Bronchial epithelial cell (primary cell): Measurements from ENCODE around the gene MGST2. TPM values are rescaled to one million over a fixed set of nuclear protein-coding genes. Genes with fewer than 3 reads are reported as not detected.

ENCODE experiments used
- DNase-seq: peaks from one replicate; pipeline ENCODE4 v3.0.0-alpha.2; 2010; ENCODE audit warnings: low read depth
- FAIRE-seq: peaks from 2 replicates; lab custom pipeline; 2011; peaks lifted over from hg19 to GRCh38; lab: Jason Lieb, UNC
- H3K27me3 ChIP-seq: 2 replicates; pipeline ENCODE4 v1.5.1; 2011; ENCODE audit warnings: low read length; ENCODE audit not compliant: control insufficient read depth, insufficient read depth
- H3K36me3 ChIP-seq: 2 replicates; pipeline ENCODE4 v1.5.1; 2011; ENCODE audit warnings: low read length; ENCODE audit not compliant: control insufficient read depth, insufficient read depth
- H3K4me3 ChIP-seq: 2 replicates; pipeline ENCODE4 v1.5.1; 2011; ENCODE audit warnings: mild to moderate bottlenecking, low read depth, low read length, control low read depth
- total RNA-seq: library from RNA; depleted of rRNA; stranded (reverse); fragments of >200 nt; gene quantifications from 2 replicates; pipeline ENCODE4 v1.2.1, GENCODE V29; 2014
- TF ChIP-seq, protein P1 (sequence below): IDR thresholded peaks from 2 replicates; pipeline ENCODE4 v1.5.1; 2011; ENCODE audit warnings: mild to moderate bottlenecking, moderate library complexity, low read length, control low read depth, inconsistent platforms; ENCODE audit not compliant: insufficient read depth, severe bottlenecking

Gene MGST2
- total RNA-seq, 1 donor from 2014 or later: 28.7 TPM

DNA sequence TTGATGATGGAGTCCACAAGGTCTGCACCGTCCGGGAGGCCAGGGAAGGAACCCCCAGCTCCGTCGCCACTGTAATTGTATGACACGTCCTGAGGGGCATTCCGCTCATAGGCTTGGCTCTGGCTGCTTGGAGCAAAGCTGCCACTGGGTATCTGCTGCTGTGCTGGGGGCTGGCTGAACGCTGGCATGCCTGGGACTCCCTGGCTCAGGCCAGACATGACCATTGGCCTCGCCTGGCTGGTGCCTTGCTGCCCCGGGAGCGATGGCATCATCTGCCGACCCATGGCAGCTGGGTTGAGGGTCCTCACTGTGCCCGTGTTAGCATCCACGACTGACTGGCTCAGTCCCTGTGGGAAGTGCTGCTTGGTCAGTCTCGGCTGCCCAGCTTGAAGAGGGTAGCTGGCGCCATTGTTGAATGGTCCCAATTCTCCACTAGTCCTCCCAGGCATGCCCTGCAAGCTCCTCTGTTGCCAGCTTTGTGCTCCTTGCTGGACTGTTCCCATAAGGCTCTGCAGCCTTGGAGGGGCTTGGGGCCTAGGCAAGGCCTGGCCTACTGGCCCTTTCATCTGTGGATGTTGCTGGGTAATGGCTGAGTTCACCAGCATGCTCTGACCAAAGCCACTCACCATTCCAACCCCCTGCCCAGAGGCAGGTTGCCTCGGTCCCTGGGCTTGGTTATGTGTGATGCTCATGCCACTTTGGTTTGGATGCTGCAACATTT lies 53.9 kb downstream of the MGST2 start:
- Histone ChIP-seq H3K4me3 (no peak overlapping the region), H3K27me3 (no peaks in the 10 kb centered on the region), H3K36me3 (peaks cover 3% of the 10 kb centered on the region)
- FAIRE-seq: peak; percentile 13
- no peak for DNase-seq
- TF ChIP-seq, protein P1, sequence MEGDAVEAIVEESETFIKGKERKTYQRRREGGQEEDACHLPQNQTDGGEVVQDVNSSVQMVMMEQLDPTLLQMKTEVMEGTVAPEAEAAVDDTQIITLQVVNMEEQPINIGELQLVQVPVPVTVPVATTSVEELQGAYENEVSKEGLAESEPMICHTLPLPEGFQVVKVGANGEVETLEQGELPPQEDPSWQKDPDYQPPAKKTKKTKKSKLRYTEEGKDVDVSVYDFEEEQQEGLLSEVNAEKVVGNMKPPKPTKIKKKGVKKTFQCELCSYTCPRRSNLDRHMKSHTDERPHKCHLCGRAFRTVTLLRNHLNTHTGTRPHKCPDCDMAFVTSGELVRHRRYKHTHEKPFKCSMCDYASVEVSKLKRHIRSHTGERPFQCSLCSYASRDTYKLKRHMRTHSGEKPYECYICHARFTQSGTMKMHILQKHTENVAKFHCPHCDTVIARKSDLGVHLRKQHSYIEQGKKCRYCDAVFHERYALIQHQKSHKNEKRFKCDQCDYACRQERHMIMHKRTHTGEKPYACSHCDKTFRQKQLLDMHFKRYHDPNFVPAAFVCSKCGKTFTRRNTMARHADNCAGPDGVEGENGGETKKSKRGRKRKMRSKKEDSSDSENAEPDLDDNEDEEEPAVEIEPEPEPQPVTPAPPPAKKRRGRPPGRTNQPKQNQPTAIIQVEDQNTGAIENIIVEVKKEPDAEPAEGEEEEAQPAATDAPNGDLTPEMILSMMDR: no peak

DNA sequence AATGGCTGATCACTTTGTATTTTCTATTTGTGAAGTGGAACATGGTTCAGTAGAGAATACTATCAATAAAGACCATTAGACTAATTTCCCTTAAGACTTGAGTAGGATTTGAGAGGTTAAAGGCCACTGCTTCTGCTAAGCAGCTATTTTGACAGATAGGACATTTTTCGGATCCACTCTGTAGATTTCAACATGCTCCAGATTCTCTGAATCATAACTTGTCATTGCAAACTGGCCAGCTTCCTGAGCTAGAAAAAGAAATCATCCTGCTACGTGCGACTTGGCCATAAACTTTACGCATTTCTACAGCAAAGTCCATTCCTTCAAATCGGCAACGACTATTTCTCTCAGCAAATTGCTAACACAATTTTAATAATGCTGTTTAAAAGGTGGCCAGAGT lies 55.2 kb downstream of the MGST2 start:
- no peak for DNase-seq
- FAIRE-seq: no peak
- TF ChIP-seq, protein P1: no peak
- Histone ChIP-seq H3K4me3 (no peak overlapping the region), H3K27me3 (no peaks in the 10 kb centered on the region), H3K36me3 (peaks cover 3% of the 10 kb centered on the region)

DNA sequence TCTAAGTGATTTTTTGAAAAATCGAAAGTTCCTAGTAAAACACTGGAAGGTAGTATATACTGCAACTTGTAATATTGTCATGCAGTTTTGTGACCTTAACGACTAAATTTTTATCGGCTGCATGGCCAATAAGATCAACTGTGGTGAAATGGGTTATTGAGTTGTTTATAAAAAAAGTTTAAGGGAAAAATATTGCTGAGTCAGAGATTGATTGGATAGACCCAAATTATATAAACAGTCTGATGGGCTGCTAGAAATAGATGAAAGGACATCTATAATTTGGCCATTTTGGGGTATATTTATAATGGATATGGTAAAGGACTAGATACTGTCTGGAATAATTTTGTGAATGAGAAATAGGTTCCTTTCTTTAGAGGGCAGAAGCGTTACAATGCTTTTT lies 56.2 kb downstream of the MGST2 start:
- peaks cover 3% of the 10 kb centered on the region for H3K36me3 ChIP-seq
- FAIRE-seq (no peak), DNase-seq (no peak)
- H3K4me3 ChIP-seq: no peak overlapping the region
- TF ChIP-seq, protein P1: no peak
- no peaks in the 10 kb centered on the region for H3K27me3 ChIP-seq

- no peaks in the 10 kb centered on the region for H3K27me3 ChIP-seq
- no peak for FAIRE-seq
- TF ChIP-seq, protein P1: no peak
- H3K36me3 ChIP-seq: no peaks in the 10 kb centered on the region
- no peak for DNase-seq
- no peak overlapping the region for H3K4me3 ChIP-seq
Observed at GRCh38 chr4:139725236-139725635, 59.6 kb downstream of the MGST2 start.

DNA sequence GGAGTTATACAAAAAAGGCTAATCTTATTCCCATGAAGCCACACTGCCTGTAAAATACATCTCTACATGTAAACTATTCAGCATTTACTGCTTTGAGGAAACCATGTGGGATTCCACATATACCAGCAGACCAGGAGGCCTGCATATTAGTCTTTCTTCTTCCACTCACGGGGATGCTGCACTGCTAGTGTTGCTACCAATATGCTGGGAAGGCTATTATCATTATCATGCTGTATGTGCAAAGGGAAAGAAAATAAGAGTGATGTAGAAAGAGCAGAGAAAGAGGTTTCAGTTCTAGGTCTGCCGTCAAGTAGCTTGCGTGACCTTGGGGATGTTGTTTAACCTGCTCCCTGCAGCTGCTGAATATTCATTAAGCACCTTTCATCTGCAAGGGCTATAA lies 61.0 kb downstream of the MGST2 start:
- no peak for DNase-seq
- no peaks in the 10 kb centered on the region for H3K27me3 ChIP-seq
- no peak overlapping the region for H3K4me3 ChIP-seq
- TF ChIP-seq, protein P1: no peak
- FAIRE-seq: no peak
- H3K36me3 ChIP-seq: no peaks in the 10 kb centered on the region

DNA sequence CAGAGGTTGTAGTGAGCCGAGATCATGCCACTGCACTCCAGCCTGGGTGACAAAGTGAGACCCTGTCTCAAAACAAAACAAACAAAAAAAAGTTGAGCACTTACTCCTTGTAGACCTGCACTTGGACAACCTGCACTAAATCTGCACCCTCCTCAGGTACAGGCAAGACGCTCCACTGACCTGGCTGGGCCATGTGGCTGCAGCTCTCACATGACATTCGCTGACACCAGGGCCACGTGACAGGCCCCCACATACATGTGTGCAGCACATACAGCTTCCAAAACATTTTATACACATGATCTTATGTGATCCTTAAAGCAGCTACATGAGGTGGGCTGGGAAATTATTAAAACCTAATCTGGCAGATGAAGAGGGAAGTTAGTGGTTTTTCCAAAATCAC lies 62.5 kb downstream of the MGST2 start:
- TF ChIP-seq, protein P1: no peak
- DNase-seq (no peak), FAIRE-seq (no peak)
- no peaks in the 10 kb centered on the region for H3K36me3 ChIP-seq
- H3K27me3 ChIP-seq: no peaks in the 10 kb centered on the region
- no peak overlapping the region for H3K4me3 ChIP-seq
